H1 (cell line): ENCODE results near the gene FAM162A. TPM values are rescaled to one million over a fixed set of nuclear protein-coding genes. Genes with fewer than 3 reads are reported as not detected.

Experiments
- CTCF ChIA-PET: fragments of 300-600 bp; sonication (Branson Sonifier 250); formaldehyde crosslinking; loops from one replicate; lab custom pipeline; 2021; ENCODE audit not compliant: partially characterized antibody; lab: Charles Lee
- POLR2A ChIA-PET: fragments of 300-600 bp; sonication (Branson Sonifier 250); formaldehyde crosslinking; loops from one replicate; lab custom pipeline; 2021; ENCODE audit warnings: inconsistent platforms; ENCODE audit not compliant: partially characterized antibody; lab: Charles Lee
- DNase-seq, 2 experiments: peaks; one replicate each; pipeline versions ENCODE4 v3.0.0 to v3.0.0-alpha.2; 2010 to 2022; ENCODE audit warnings: low spot score in 2 of 2, low read depth in 1 of 2, mixed read lengths in 1 of 2
- FAIRE-seq: peaks from 2 replicates; lab custom pipeline; 2011; peaks lifted over from hg19 to GRCh38; lab: Jason Lieb, UNC
- H2AFZ ChIP-seq: 2 replicates; pipeline ENCODE4 v1.8.1; 2012; ENCODE audit warnings: low read length, inconsistent platforms
- H2AK5ac ChIP-seq: 2 replicates; pipeline ENCODE4 v1.6.1; 2013; ENCODE audit warnings: low read depth, low read length
- H2BK120ac ChIP-seq: replicated peaks from 2 replicates; pipeline ENCODE3; 2013; ENCODE audit warnings: low read depth, low read length, inconsistent platforms
- H2BK12ac ChIP-seq: 2 replicates; pipeline ENCODE4 v1.6.1; 2013; ENCODE audit warnings: low read depth, low read length
- H2BK15ac ChIP-seq: 2 replicates; pipeline ENCODE4 v1.6.1; 2013; ENCODE audit warnings: low read length
- H2BK20ac ChIP-seq: 2 replicates; pipeline ENCODE4 v1.6.1; 2013; ENCODE audit warnings: low read length
- H2BK5ac ChIP-seq: 2 replicates; pipeline ENCODE4 v1.6.1; 2013; ENCODE audit warnings: low read depth, low read length
- H3K14ac ChIP-seq: 2 replicates; pipeline ENCODE4 v1.6.1; 2013; ENCODE audit warnings: inconsistent platforms; ENCODE audit not compliant: insufficient read length
- H3K18ac ChIP-seq: 2 replicates; pipeline ENCODE4 v1.6.1; 2013; ENCODE audit warnings: low read length; ENCODE audit errors: extremely low read depth
- H3K23ac ChIP-seq: 2 replicates; pipeline ENCODE4 v1.6.1; 2013; ENCODE audit warnings: inconsistent platforms; ENCODE audit not compliant: insufficient read length
- H3K23me2 ChIP-seq: 2 replicates; pipeline ENCODE4 v1.6.1; 2013; ENCODE audit warnings: low read depth, low read length
- H3K27ac ChIP-seq: 2 replicates; pipeline ENCODE4 v1.6.1; 2011; ENCODE audit warnings: low read depth, low read length, inconsistent platforms
- H3K27me3 ChIP-seq, 4 experiments: replicated peaks in 1 of 4; 1 replicate in 1 of 4; 2 replicates in 3 of 4; pipeline versions ENCODE4 v1.6.1 to v1.8.1; 2011 to 2013; ENCODE audit warnings: low read length in 3 of 4, mild to moderate bottlenecking in 3 of 4, inconsistent platforms in 2 of 4, mixed read lengths in 2 of 4, moderate library complexity in 1 of 4; ENCODE audit not compliant: control insufficient read depth in 3 of 4, insufficient read depth in 3 of 4; ENCODE audit errors: extremely low read depth in 1 of 4
- H3K36me3 ChIP-seq, 4 experiments: 2 replicates each; pipeline versions ENCODE4 v1.6.1 to v1.8.1; 2011 to 2013; ENCODE audit warnings: mild to moderate bottlenecking in 4 of 4, low read length in 3 of 4, moderate library complexity in 2 of 4, control low read depth in 1 of 4, inconsistent platforms in 1 of 4; ENCODE audit not compliant: insufficient read depth in 4 of 4, control insufficient read depth in 2 of 4
- H3K4ac ChIP-seq: replicated peaks from 2 replicates; pipeline ENCODE3; 2013; ENCODE audit warnings: low read length, low read depth, mixed read lengths, inconsistent platforms; ENCODE audit not compliant: insufficient read length
- H3K4me1 ChIP-seq, 4 experiments: replicated peaks in 1 of 4; 1 replicate in 1 of 4; 2 replicates in 3 of 4; pipeline versions ENCODE4 v1.6.1 to v1.8.1; 2011 to 2013; ENCODE audit warnings: low read length in 3 of 4, inconsistent platforms in 2 of 4, mixed read lengths in 1 of 4; ENCODE audit not compliant: insufficient read depth in 4 of 4, control insufficient read depth in 3 of 4
- H3K4me2 ChIP-seq, 2 experiments: 2 replicates each; pipeline versions ENCODE4 v1.6.1 to v1.8.1; 2011 to 2013; ENCODE audit warnings: low read depth in 2 of 2, low read length in 2 of 2, control low read depth in 1 of 2, inconsistent platforms in 1 of 2, mild to moderate bottlenecking in 1 of 2; ENCODE audit not compliant: insufficient read depth in 1 of 2
- H3K4me3 ChIP-seq, 4 experiments: fragments of 200-600, 300-600 bp in 1 of 4; sonication (generic), shearing (Covaris generic), sonication (Bioruptor Twin) in 1 of 4; 2 replicates each; pipeline versions ENCODE4 v1.5.1 to v1.8.1; 2011 to 2016; ENCODE audit warnings: low read length in 4 of 4, low read depth in 3 of 4, control low read depth in 2 of 4, inconsistent platforms in 2 of 4, mild to moderate bottlenecking in 2 of 4, mixed read lengths in 1 of 4, moderate library complexity in 1 of 4; ENCODE audit not compliant: insufficient read depth in 2 of 4; ENCODE audit errors: extremely low read depth in 1 of 4
- H3K56ac ChIP-seq: replicated peaks from 2 replicates; pipeline ENCODE3; 2013; ENCODE audit warnings: low read depth, mild to moderate bottlenecking, mixed read lengths, low read length, inconsistent platforms; ENCODE audit not compliant: insufficient read length
- H3K79me1 ChIP-seq: 2 replicates; pipeline ENCODE4 v1.6.1; 2013; ENCODE audit warnings: low read depth, low read length, control low read depth
- H3K79me2 ChIP-seq, 2 experiments: 2 replicates each; pipeline versions ENCODE4 v1.6.1 to v1.8.1; 2012 to 2013; ENCODE audit warnings: low read length in 2 of 2, mild to moderate bottlenecking in 2 of 2, inconsistent platforms in 1 of 2; ENCODE audit not compliant: insufficient read depth in 2 of 2, control insufficient read depth in 1 of 2
- H3K9ac ChIP-seq, 4 experiments: replicated peaks in 1 of 4; 1 replicate in 1 of 4; 2 replicates in 3 of 4; pipeline versions ENCODE4 v1.6.1 to v1.8.1; 2011 to 2013; ENCODE audit warnings: low read depth in 3 of 4, low read length in 3 of 4, control low read depth in 2 of 4, mild to moderate bottlenecking in 2 of 4, moderate library complexity in 2 of 4, inconsistent platforms in 1 of 4; ENCODE audit errors: extremely low read depth in 1 of 4
- H3K9me3 ChIP-seq, 2 experiments: 2 replicates each; pipeline versions ENCODE4 v1.6.1 to v1.8.1; 2012 to 2013; ENCODE audit warnings: mild to moderate bottlenecking in 2 of 2, moderate library complexity in 2 of 2, control low read depth in 1 of 2, inconsistent platforms in 1 of 2, low read depth in 1 of 2, low read length in 1 of 2, mixed read lengths in 1 of 2; ENCODE audit not compliant: insufficient read depth in 2 of 2
- H4K20me1 ChIP-seq, 2 experiments: replicated peaks in 1 of 2; 2 replicates each; pipeline versions ENCODE3 to v1.8.1; 2011 to 2013; ENCODE audit warnings: inconsistent platforms in 2 of 2, low read length in 2 of 2, mild to moderate bottlenecking in 1 of 2; ENCODE audit not compliant: insufficient read depth in 2 of 2, control insufficient read depth in 1 of 2
- H4K5ac ChIP-seq: 2 replicates; pipeline ENCODE4 v1.6.1; 2013; ENCODE audit warnings: low read length, low read depth, mixed read lengths, inconsistent platforms; ENCODE audit not compliant: insufficient read length
- H4K8ac ChIP-seq: 2 replicates; pipeline ENCODE4 v1.8.0; 2013; ENCODE audit warnings: mild to moderate bottlenecking, moderate library complexity, low read length, inconsistent platforms; ENCODE audit not compliant: insufficient read depth; ENCODE audit errors: extremely low read depth
- H4K91ac ChIP-seq: replicated peaks from 2 replicates; pipeline ENCODE3; 2013; ENCODE audit warnings: low read length, mixed read lengths, inconsistent platforms; ENCODE audit not compliant: insufficient read length
- CHD2 ChIP-seq: IDR thresholded peaks from 2 replicates; pipeline ENCODE4 v1.6.1; 2012; ENCODE audit warnings: low read length, improper control_type of control experiment
- CTBP2 ChIP-seq: IDR thresholded peaks from 2 replicates; pipeline ENCODE4 v1.7.0; 2011; ENCODE audit warnings: borderline replicate concordance, mild to moderate bottlenecking, moderate library complexity, mixed read lengths, low read length; ENCODE audit not compliant: insufficient read depth, insufficient read length
- HDAC6 ChIP-seq: IDR thresholded peaks from one replicate; pipeline ENCODE4 v1.7.1; 2012; ENCODE audit warnings: low read depth, mild to moderate bottlenecking, inconsistent platforms, low read length, moderate library complexity
- POLR2AphosphoS5 ChIP-seq: IDR thresholded peaks from 2 replicates; pipeline ENCODE4 v1.6.1; 2011; ENCODE audit warnings: low read depth, low read length
- RXRA ChIP-seq: IDR thresholded peaks from 2 replicates; pipeline ENCODE4 v1.6.1; 2011; ENCODE audit warnings: low read depth, mild to moderate bottlenecking, low read length, moderate library complexity; ENCODE audit not compliant: insufficient read depth
- SP4 ChIP-seq: IDR thresholded peaks from 2 replicates; pipeline ENCODE4 v1.6.1; 2012; ENCODE audit warnings: low read length, inconsistent platforms
- whole genome bisulfite sequencing, 2 experiments: shearing (Covaris generic) in 1 of 2; methylation state at CpG; one replicate each; pipeline versions ENCODE4 v1.1.6 to v1.1.7; 2013 to 2015; ENCODE audit warnings: low lambda C conversion rate in 2 of 2, mixed read lengths in 2 of 2, inconsistent platforms in 1 of 2, low coverage in 1 of 2, missing lambda C conversion rate in 1 of 2; ENCODE audit not compliant: insufficient replicate concordance in 2 of 2, insufficient coverage in 1 of 2, insufficient read length in 1 of 2; ENCODE audit errors: extremely low coverage in 1 of 2, missing lambda C conversion rate in 1 of 2; 5-methylcytosine and 5-hydroxymethylcytosine counted together
- polyA plus RNA-seq, 7 experiments: library from polyadenylated mRNA; depleted of rRNA in 3 of 7; stranded (reverse) in 5 of 7; unstranded in 2 of 7; fragments of >200 nt in 5 of 7; fragments of 200-250 nt in 2 of 7; gene quantifications; 1 replicate in 5 of 7; 2 replicates in 1 of 7; 4 replicates in 1 of 7; pipeline versions ENCODE4 v1.2.1 to v1.2.3, GENCODE V29; 2011 to 2013; ENCODE audit warnings: missing spikeins in 2 of 7, mixed read lengths in 2 of 7
- total RNA-seq: library from RNA; stranded (reverse); fragmentation: NEBNext Ultra II Directional; extraction: Animal tissue kit (Norgen Biotek cat#: 25700); gene quantifications from 2 replicates; pipeline ENCODE4 v1.2.1, GENCODE V29; 2021

Gene FAM162A
- total and polyA plus RNA-seq, 2 of the 8 experiments (the other 6 are each of a cell fraction or from before 2014, with no cell fraction given), result 38.2 to 59.7 TPM

GRCh38 chr3:122374034-122374433 is 9.9 kb upstream of the FAM162A start:
- Histone ChIP-seq H3K4me3 (no peak overlapping the region), H4K20me1 (peaks cover 0 to 2% of the 10 kb centered on the region in 2 experiments), H4K8ac (no peak overlapping the region), H2BK120ac (no peak overlapping the region), H3K23me2 (no peaks in the 10 kb centered on the region), H3K79me1 (peaks cover 2% of the 10 kb centered on the region; the same call in 1 of the 2 replicates), H3K27ac (no peak overlapping the region), H2BK5ac (no peak overlapping the region), H4K91ac (no peak overlapping the region), H2AK5ac (no peak overlapping the region), H3K56ac (no peak overlapping the region), H3K23ac (no peak overlapping the region), H3K36me3 (peaks cover 3 to 18% (median 6%) of the 10 kb centered on the region in 4 experiments; a peak in 5 of 8 replicates), H3K9me3 (no peaks in the 10 kb centered on the region), H2BK15ac (no peak overlapping the region), H3K9ac (no peak overlapping the region), H2AFZ (no peak overlapping the region), H2BK12ac (no peak overlapping the region), H3K4me1 (no peaks in the 10 kb centered on the region), H4K5ac (no peak overlapping the region), H3K4me2 (no peak overlapping the region), H3K18ac (no peak overlapping the region), H3K27me3 (no peaks in the 10 kb centered on the region), H2BK20ac (no peak overlapping the region), H3K14ac (no peak overlapping the region), H3K4ac (no peak overlapping the region), H3K79me2 (peaks cover 0 to 40% of the 10 kb centered on the region in 2 experiments; a peak in 2 of 4 replicates)
- no peak for DNase-seq
- no peak for FAIRE-seq
- 100% methylated on average over 1 of the region's 1 CpG; no CpG with 5 or more reads in 1 of the 2 experiments for WGBS, 2 experiments
- POLR2A ChIA-PET, result interaction anchor here (1.4 to 2.2 kb wide), 2 partner anchors 9 to 10 kb away, joined by 4 to 7 read pairs; partner anchors contain the start of genes FAM162A and MIX23
- TF ChIP-seq CHD2, result no peak
- no peak for TF ChIP-seq SP4
- TF ChIP-seq HDAC6, result no peak
- TF ChIP-seq POLR2AphosphoS5, result no peak
- no peak for TF ChIP-seq RXRA
- TF ChIP-seq CTBP2, result no peak
- CTCF ChIA-PET, result no interaction called here
